Upper lobe of left lung (tissue), 6 donors: ENCODE data around the gene P3R3URF. TPM values are rescaled to one million over a fixed set of nuclear protein-coding genes. Genes with fewer than 3 reads are reported as not detected.

Source experiments
- ATAC-seq, 2 donors: fragments of 200-7000 bp; cut with Tn5 transposase; one replicate each; pipeline ENCODE4 v1.9.1; 2022; ENCODE audit warnings: mild to moderate bottlenecking in 2 of 2, moderate library complexity in 2 of 2; ENCODE audit not compliant: low FRiP score in 2 of 2
- DNase-seq, 2 donors: peaks; one replicate each; pipeline ENCODE4 v3.0.0-alpha.2; 2019 to 2020
- H3K27ac ChIP-seq, 4 donors: fragments of 200-600 bp; sonication (generic); one replicate each; pipeline ENCODE4 v1.5.1; 2016 to 2019
- H3K27me3 ChIP-seq, 4 donors: fragments of 200-600 bp; sonication (generic); one replicate each; pipeline ENCODE4 v1.5.1; 2017 to 2019
- H3K36me3 ChIP-seq, 4 donors: fragments of 200-600 bp; sonication (generic); one replicate each; pipeline ENCODE4 v1.5.1; 2016 to 2019
- H3K4me1 ChIP-seq, 4 donors: fragments of 200-600 bp; sonication (generic); one replicate each; pipeline ENCODE4 v1.5.1; 2018 to 2019
- H3K4me3 ChIP-seq, 4 donors: fragments of 200-600 bp; sonication (generic); one replicate each; pipeline ENCODE4 v1.5.1; 2017 to 2019; ENCODE audit warnings: mild to moderate bottlenecking in 2 of 4, moderate library complexity in 1 of 4
- H3K9me3 ChIP-seq, 4 donors: fragments of 200-600 bp; sonication (generic); one replicate each; pipeline ENCODE4 v1.5.1; 2018 to 2019
- CTCF ChIP-seq, 6 experiments: fragments of 450-650 bp in 4 of 6; fragments of 200-600 bp in 2 of 6; sonication (generic) in 2 of 6; IDR thresholded peaks; one replicate each; pipeline ENCODE4 v1.5.1; 2016 to 2019; ENCODE audit warnings: antibody characterized with exemption in 6 of 6
- EP300 ChIP-seq, 4 donors: sonication (generic); formaldehyde crosslinking; IDR thresholded peaks; one replicate each; pipeline ENCODE4 v1.5.1; 2017; ENCODE audit warnings: antibody characterized with exemption in 4 of 4, control low read depth in 2 of 4
- POLR2A ChIP-seq, 4 donors: fragments of 450-650 bp; IDR thresholded peaks; one replicate each; pipeline ENCODE4 v1.5.1; 2016 to 2017; ENCODE audit warnings: antibody characterized with exemption in 4 of 4, mild to moderate bottlenecking in 2 of 4
- POLR2AphosphoS5 ChIP-seq, 2 donors: sonication (generic); formaldehyde crosslinking; IDR thresholded peaks; one replicate each; pipeline ENCODE4 v1.5.1; 2017; ENCODE audit warnings: antibody characterized with exemption in 2 of 2
- WGBS, 2 donors: methylation state at CpG; one replicate each; pipeline ENCODE4 v1.1.5; 2017 to 2018; 5-methylcytosine and 5-hydroxymethylcytosine counted together
- total RNA-seq, 6 donors: library from RNA; depleted of rRNA in 4 of 6; stranded (reverse); fragments of >200 nt in 4 of 6; gene quantifications; one replicate each; pipeline versions ENCODE4 v1.1.0 to v1.2.1, GENCODE V29; 2016 to 2021
- donor health status: DM: no; HTN: no; CAD: no; lungs with moderate emphysema.
- donor health status: DM: no; HTN: yes; CAD: no; lungs with severe emphysema.

P3R3URF gene
- total RNA-seq, 6 donors from 2014 or later: not detected

GRCh38 chr1:46187106-46187869, 11.0 kb upstream of the P3R3URF start:
- H3K27ac ChIP-seq: peak overlapping the region; percentile 7 to 76 (median 44)
- ATAC-seq (peak in 1 of 2 donors; percentile 62), DNase-seq (peak in 1 of 2 donors; percentile 54)
- no peaks in the 10 kb centered on the region for H3K9me3 ChIP-seq
- H3K36me3 ChIP-seq: peaks cover 0 to 28% (median 17%) of the 10 kb centered on the region in 4 donors
- peaks cover 16 to 52% (median 33%) of the 10 kb centered on the region in 4 donors for H3K4me1 ChIP-seq
- H3K4me3 ChIP-seq: no peak overlapping the region
- 85 to 90% methylated on average over 4 to 8 of the region's 8 CpGs for WGBS, 2 donors
- TF ChIP-seq POLR2AphosphoS5 (IDR thresholded peaks at IDR 0.05) (no peak), POLR2A (IDR thresholded peaks at IDR 0.05) (peak in 1 of 4 donors; percentile 16), CTCF (IDR thresholded peaks at IDR 0.05) (no peak), EP300 (IDR thresholded peaks at IDR 0.05) (no peak)
- H3K27me3 ChIP-seq: no peaks in the 10 kb centered on the region

DNA sequence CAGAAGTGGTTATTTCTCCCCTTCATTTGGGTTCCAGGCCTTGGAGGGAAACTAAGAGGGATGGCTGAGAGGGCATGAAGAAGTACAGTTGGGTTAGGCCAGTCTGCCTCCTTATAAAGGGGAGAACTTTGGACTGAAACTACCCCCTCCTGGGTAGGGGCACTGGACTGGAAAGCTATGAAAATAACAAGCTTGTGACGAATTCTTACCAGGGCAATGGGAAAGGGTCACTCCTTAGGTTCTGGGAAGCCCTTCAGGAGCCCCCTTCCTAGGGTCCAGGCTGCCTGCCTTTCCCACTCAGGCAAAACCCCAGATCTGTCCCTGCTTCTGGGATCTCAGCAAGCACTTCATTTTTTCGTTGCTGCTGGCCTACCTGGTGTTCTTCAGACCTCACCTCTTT, 9.8 kb upstream of the P3R3URF start:
- WGBS, 2 donors: 80 to 96% methylated on average over 2 of the region's 2 CpGs
- ATAC-seq: no peak
- H3K4me3 ChIP-seq: no peak overlapping the region
- peaks cover 19 to 52% (median 35%) of the 10 kb centered on the region in 4 donors for H3K4me1 ChIP-seq
- H3K9me3 ChIP-seq: no peaks in the 10 kb centered on the region
- no peaks in the 10 kb centered on the region for H3K27me3 ChIP-seq
- no peak for TF ChIP-seq EP300 (IDR thresholded peaks at IDR 0.05)
- TF ChIP-seq POLR2AphosphoS5 (IDR thresholded peaks at IDR 0.05): no peak
- no peak for TF ChIP-seq CTCF (IDR thresholded peaks at IDR 0.05)
- TF ChIP-seq POLR2A (IDR thresholded peaks at IDR 0.05): no peak
- peaks cover 0 to 17% (median 6%) of the 10 kb centered on the region in 4 donors for H3K36me3 ChIP-seq
- DNase-seq: no peak
- no peak overlapping the region for H3K27ac ChIP-seq

DNA sequence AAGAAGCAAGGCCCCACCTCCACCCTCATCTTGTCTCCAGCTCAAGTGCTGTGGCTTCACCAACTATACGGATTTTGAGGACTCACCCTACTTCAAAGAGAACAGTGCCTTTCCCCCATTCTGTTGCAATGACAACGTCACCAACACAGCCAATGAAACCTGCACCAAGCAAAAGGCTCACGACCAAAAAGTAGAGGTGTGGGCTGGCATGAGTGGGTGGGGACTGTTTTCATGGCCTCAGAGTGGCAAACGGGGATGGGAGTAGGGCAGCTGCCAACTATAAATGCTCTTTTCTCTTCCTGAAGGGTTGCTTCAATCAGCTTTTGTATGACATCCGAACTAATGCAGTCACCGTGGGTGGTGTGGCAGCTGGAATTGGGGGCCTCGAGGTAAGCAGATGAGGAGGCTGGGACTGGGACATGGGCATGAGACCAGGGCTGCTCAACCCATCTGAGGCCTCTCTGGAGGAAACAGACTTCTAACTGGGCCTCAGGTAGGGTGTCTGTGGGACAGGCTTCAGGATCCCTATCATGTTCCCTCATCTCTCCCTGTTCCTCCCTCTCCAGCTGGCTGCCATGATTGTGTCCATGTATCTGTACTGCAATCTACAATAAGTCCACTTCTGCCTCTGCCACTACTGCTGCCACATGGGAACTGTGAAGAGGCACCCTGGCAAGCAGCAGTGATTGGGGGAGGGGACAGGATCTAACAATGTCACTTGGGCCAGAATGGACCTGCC, 8.8 kb upstream of the P3R3URF start:
- Histone ChIP-seq H3K4me3 (no peak overlapping the region), H3K27ac (peak overlapping the region in 1 of 4 donors; percentile 75)
- DNase-seq: no peak

DNA sequence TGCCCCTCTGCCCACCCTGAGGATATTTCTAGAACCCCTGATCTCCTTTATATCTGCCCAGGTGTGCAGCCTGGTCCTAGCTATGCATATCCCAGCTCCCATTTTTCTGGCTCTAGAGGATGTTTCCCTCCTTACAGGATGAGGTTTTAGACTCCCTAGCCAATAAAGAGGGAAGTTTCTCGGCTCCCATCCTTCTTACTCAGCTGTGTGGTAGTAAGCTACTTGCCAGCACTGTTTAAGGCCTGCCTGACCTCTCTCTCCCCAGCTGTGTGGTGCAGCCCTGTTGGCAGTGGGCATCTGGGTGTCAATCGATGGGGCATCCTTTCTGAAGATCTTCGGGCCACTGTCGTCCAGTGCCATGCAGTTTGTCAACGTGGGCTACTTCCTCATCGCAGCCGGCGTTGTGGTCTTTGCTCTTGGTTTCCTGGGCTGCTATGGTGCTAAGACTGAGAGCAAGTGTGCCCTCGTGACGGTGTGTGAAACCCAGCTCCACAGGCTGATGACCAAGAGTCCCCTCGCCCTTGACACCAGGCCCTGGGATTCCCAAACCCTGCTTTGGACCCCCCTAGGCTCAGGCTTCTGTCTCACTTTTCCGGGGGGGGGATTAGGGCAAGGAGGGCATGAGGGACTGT, 7.8 kb upstream of the P3R3URF start:
- peak overlapping the region; percentile 29 to 75 (median 70) for H3K27ac ChIP-seq
- H3K4me1 ChIP-seq: peaks cover 24 to 57% (median 48%) of the 10 kb centered on the region in 4 donors
- no peak overlapping the region for H3K4me3 ChIP-seq

More for the DNA sequence above, 8.8 kb upstream of the P3R3URF start:
- no peak for ATAC-seq
- TF ChIP-seq POLR2A (IDR thresholded peaks at IDR 0.05) (no peak), POLR2AphosphoS5 (IDR thresholded peaks at IDR 0.05) (no peak), CTCF (IDR thresholded peaks at IDR 0.05) (no peak), EP300 (IDR thresholded peaks at IDR 0.05) (no peak)
- H3K27me3 ChIP-seq: no peaks in the 10 kb centered on the region
- WGBS, 2 donors: 73 to 79% methylated on average over 7 of the region's 7 CpGs
- peaks cover 20 to 54% (median 40%) of the 10 kb centered on the region in 4 donors for H3K4me1 ChIP-seq
- H3K9me3 ChIP-seq: no peaks in the 10 kb centered on the region
- H3K36me3 ChIP-seq: peaks cover 0 to 8% (median 4%) of the 10 kb centered on the region in 4 donors

More for the DNA sequence above, 7.8 kb upstream of the P3R3URF start:
- TF ChIP-seq POLR2AphosphoS5 (IDR thresholded peaks at IDR 0.05) (no peak), CTCF (IDR thresholded peaks at IDR 0.05) (no peak), EP300 (IDR thresholded peaks at IDR 0.05) (no peak), POLR2A (IDR thresholded peaks at IDR 0.05) (no peak)
- no peak for ATAC-seq
- no peak for DNase-seq
- Histone ChIP-seq H3K36me3 (peaks cover 0 to under 1% (median 0%) of the 10 kb centered on the region in 4 donors), H3K9me3 (no peaks in the 10 kb centered on the region), H3K27me3 (no peaks in the 10 kb centered on the region)
- WGBS, 2 donors: 75 to 85% methylated on average over 7 to 12 of the region's 12 CpGs
